ENCODE results near the gene YWHAB.
"Not testable (repeated sequence)": the region's sequence is repeated elsewhere in the genome, so short reads cannot be mapped to it uniquely, and the experiment has no call there.

Gene YWHAB

DNA sequence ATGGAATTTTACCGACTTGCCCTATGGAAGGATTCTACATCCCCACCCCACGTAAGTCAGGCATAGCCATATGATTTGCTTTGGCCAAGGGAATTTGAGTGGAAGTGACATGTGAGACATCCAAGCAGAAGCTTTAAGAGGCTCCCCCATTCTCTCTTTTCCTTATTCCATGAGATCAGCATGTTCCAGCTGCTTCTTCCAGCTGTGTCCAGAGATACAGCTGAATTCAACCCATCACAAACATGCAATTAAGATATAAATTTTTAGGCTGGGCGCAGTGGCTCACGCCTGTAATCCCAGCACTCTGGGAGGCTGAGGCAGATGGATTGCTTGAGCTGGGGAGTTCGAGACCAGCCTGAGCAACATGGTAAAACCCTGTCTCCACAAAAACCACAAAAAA lies 16.0 kb upstream of the YWHAB start:
- no peak for DNase-seq

DNA sequence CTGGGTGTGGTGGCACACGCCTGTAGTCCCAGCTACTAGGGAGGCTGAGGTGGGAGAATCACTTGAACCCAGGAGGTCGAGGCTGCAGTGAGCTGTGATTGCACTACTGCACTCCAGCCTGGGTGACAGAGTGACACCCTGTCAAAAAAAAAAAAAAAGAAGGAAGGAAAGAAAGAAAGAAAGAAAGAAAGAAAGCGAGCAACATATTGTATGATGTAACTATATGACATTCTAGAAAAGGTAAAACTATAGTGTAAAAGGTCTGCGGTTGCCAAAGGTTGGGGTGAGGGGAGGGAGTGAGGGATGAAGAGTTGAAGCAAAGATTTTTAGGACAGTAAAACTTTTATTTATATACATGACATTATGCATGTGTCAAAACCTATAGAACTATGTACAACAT lies 3.1 kb upstream of the YWHAB start:
- DNase-seq, result not testable (repeated sequence)

DNA sequence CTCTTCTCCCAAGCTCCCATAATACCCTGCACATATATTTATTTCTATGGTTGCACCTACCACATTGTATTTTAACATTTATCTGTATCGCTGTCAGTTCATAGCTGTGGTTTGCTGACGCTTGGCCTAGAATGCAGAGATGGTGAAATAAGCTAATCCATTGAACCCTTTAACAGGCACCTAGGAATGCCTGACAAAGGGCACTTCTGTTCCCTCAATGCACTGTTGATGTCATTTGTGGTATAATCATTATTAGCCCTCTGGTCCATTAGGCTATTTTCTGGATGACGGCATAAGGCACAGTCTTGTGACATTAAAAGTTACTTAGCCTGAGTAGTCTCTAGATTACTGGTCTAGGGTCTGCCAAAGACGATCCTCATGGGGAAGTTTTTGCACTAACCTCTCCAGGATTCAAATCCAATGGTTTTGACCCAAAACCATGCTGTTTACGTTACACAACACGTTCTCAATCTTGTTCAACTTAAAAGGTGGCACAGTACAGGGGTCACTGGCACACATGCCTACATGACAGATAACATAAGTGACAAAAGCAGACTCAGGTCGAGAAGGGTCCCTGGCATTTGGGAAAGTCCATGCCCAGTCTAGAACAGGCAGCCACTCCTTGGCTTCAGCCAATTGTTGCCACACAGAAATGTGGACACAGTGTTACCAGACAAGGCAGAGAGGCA lies 2.1 kb upstream of the YWHAB start:
- no peak for DNase-seq

DNA sequence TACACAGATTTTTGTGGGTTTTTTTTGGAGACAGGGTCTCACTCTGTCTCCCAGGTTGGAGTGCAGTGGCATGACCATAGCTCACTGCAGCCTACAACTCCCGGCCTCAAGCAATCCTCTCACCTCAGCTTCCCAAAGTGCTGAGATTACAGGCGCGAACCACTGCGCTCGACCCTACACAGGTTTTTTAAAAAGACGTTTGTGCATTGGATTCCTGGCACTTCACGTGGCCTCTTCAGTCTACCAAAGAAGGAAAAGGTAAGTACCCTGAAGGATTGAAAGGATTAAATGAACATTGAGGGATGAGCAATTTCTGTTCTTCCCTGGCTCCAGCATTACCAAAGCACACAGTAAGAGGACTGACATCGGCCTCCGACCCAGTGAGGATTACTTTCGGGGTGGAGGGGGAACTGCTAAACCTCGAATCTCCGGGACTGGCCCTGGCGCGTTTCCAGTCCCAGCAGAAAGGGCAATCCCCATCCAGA lies 556 bp upstream of the YWHAB start:
- no peak for DNase-seq

DNA sequence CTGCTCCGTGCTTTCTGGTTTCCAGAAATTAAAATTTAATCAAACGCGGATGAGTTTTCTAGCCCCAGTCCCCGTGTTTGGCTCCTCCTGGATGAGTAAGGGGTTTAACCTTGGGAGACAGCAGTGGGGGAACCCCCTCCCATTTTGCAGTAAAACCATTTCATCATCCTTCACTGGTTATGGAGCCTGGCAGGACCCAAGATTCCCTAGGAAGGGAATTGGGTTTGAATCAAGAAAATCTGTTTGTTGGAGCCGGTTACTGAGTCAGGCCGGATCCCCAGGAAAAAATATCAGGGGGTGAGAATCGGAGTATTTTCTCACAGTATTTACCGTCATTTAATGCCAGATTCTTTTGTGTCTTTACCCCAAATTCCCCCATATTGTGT lies 754 bp downstream of the YWHAB start:
- DNase-seq, result no peak

DNA sequence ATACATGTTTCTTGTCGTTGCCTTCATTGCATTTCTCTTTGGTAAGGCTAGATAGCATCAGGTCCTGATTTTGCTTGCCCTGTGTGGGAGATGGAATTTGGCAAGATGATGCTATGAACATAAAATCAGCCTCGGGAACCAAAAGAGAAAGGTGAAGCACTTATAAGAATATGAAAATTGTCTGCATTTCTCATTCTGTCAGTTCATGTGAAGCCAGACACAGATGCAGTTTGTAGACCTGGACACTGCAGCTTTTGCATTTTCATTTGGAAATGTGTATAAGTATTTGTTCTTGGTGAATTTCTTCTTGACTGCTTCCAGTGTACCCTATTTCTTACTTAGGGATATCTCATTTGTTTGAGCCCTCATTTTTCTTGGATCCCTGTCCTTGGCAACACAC lies 1.3 kb downstream of the YWHAB start:
- DNase-seq, result no peak

DNA sequence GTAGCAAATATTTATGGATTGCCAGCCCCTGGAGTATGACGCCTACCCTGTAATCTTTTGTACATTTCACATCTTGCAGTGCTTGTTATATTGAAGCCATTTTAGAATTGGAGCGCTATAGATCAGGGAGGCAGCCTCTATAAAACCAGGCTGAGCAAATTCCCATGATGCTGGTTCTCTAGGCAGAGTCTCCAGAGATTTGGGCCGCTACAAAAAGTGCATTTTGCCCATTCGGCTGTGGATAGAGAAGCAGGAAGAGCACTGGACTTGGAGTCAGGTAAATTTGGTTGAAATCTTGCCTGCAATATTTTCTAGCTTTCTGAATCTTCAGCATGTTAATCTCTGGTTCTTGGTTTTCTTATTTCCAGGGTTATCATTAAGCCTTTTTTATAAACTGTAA lies 2.0 kb downstream of the YWHAB start:
- no peak for DNase-seq

DNA sequence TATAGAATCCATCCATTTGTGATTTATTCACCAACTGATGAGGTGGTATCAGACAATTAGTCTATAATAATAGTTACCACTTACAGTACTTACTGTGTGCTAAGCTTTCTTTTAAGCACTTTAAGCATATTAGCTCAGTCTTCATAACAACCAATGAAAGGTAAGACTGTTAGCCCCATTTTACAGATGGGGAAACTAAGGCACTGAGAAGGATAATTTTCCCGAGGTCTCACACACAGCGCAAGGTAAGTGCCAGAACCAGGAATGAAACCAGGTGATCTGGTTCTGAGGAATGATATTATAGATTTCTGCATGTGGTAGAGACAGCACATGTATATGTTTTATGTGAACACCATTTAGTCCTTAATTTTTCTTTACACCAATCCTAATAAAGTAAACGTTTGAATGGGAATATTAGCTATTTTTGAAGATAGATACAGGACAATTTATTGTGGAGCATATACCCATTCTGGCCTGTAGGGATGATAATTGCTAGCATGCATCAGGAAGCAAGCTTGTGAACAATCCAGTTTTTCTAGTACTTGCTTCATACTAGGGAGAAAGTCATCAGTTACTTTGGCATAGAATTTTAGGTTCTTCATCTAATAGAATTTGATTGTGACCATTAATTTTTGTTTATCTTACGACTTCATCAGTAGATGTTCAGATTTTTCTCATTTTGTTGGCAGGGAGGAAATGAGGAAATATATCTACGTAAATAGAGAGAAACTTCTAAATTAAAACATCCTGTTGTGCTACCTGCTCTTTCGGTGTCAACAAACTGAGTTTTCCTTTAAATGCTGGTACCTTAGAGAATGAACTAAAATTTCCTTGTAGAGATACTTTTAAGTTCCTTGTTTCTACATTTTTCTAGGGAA lies 3.0 kb downstream of the YWHAB start:
- no peak for DNase-seq

DNA sequence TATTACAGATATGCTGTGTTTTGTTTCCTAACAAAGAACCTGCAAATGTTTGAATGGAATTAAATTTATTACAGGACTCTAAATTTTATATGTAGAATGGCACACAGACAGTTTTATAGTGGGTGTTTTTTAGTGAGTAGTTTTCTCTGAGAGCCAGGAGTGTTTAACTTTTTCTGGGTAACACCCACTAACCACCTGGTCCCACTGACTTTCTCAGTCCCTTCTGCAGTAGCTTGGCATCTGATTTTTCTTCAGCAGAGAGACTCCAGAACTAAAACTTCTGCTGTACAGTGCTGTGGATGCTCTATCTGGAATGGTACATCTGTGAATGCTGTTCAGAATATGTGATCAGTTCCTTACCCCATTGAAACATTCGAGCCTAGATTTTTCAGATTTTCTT lies 6.3 kb downstream of the YWHAB start:
- DNase-seq, result no peak

DNA sequence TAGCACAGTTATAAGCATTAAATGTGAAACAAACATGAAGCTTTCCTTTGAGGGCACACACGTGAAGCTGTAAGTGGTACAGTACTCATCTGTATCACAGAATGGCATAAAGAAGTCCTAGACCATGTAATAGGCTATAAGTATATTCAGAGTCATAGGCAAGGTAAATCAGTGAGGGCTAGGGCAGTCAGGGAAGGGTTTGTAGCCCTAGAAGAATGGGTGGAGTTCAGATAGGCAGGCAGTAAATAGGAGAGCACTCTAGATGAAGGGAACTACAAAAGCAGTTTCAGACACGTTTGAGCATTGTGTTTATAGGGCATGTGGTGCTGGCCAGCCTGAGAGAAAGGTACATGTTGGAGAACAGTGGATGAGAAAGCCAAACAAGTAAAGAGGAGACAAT lies 9.5 kb downstream of the YWHAB start:
- DNase-seq, result no peak

DNA sequence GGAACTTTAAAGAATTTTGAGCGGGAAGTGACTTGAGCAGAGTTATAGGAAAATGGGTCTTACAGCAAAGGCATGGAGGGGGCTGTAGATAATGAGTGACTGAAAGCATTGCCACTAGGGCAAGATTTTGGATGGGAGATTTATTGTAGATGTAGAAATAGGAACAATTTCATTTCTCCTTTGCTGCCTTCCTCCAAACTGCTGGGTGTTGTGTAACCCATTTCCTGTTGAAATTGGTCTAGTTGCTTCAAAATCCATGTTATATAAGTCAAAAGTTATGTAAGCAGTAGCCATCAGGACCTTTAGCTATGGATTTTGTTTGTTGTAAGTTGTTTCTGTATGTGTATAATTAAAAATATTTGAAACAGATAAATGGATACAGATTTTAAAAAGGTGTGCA lies 11.1 kb downstream of the YWHAB start:
- no peak for DNase-seq

DNA sequence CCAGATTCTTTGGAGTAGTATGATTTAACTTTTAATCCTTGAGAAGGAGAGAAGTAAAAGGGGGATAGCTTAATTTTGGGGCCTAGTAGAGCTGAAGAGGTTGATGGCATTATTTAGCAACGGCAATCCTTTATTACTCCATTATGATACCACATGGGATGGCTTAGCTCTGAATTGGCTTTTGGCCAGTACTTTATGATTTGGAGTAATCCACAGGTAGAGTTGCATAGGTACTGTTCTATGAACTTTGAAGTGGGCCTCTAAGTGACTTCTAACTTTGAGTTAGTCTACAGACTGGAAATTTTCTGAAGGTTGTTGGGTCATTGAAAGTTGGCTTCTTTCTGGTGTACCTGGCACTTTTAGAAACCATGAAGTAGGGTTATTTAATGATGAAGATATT lies 11.6 kb downstream of the YWHAB start:
- no peak for DNase-seq

DNA sequence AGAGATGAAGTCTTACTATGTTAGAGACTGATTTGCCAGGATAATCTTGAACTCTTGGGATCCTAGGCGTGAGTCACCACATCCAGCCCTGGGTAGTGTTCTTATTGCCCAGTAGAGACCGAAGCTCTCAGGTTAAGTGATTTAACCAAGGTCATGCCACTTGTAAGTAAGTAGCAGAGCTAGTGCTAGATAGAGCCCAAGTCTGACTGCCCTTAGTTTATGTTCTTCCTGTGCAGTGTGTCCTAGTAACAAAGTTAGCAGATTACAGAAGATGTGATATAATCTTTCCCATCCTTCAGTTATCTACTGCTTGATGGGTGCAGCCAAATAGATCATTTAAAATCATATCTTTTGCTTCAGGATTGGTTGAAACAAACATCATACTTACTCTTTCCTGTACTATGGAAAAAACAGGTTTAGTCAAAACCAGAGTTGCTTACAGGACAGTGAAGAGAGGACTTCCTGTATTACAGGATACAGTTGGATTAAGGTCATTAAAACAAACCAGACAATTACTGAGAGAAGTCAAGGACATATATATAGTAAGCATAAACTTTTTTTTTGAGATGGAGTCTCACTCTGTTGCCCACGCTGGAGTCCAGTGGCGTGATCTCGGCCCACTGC lies 14.8 kb downstream of the YWHAB start:
- no peak for DNase-seq

DNA sequence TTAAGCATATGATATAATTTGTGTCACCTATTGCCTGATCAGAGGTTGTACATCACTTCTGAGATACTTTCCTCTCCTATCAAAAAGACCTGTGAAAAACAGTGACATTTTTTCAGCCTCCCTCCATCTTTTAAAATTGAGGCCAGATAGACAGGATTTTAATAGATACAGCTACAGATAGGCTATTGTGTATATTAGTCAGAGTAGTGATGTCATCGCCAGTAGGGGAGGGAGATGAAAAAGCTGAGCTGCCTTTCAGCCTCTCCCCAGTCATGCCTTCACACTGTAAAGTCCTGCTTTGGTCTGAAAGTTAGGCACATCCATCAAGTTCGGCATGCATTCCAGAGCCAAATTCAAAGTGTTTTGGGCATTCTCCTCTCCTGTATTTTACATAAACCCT lies 16.5 kb downstream of the YWHAB start:
- no peak for DNase-seq

DNA sequence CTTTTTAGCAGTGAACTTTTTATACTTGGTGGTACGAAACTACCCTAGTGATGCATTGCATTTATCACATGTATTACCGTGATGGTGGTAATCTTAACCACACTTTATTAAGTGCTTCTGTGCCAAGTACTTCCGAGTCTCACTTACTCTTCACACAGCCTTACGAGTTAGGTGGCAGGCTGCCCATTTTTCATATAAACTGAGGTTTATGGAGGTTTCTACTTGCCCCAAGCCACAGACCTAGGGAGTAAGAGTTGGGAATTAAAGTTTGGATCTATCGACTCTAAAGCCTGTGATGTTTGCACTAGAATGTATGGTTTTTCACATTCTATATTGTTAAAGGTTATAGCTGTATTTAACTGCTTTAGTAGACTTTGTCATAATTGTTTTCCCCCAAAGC lies 18.9 kb downstream of the YWHAB start:
- no peak for DNase-seq

DNA sequence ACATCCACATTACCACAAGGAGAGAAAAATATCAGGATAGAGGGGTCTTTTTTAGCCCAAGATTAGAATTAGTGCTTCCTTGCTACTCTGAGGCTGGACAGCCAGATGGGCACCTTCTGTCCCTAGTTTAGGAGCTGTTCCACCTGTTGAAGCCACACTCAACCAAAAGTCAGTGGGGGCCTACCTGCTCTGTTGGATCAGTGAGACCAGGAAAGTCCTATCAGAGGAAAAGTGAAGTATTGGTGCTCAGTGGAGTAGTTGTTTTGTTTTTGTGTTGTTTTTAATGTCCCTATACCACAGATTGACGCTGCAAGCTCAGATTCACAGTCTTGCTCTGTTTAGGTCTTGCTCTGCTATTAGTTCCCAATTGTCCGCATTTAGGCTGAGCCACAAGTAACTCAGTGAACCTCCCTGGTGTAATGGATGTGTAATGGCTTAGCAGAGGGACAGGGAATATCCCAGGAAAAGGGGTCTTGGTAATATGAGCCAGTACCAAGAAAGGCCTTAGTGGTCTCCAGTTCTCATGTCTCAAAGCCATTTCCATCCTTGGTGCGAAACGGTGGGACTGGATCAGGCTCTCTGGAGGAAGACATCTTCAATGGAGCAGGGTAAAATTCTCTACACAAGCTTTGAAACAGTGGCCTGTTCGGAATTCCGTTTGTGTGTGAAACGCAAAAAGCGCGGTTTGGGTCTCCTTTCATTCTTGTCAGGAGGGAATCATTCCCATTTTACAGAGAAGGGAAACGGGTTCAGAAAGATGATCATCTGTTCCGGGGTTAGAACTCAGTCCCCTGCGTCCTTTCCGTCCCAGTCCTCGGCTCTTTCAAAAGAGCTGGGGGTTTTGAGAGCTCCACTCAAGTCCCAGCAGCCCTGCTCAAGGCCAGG lies 23.7 kb downstream of the YWHAB start:
- peak; percentile 44 for DNase-seq

DNA sequence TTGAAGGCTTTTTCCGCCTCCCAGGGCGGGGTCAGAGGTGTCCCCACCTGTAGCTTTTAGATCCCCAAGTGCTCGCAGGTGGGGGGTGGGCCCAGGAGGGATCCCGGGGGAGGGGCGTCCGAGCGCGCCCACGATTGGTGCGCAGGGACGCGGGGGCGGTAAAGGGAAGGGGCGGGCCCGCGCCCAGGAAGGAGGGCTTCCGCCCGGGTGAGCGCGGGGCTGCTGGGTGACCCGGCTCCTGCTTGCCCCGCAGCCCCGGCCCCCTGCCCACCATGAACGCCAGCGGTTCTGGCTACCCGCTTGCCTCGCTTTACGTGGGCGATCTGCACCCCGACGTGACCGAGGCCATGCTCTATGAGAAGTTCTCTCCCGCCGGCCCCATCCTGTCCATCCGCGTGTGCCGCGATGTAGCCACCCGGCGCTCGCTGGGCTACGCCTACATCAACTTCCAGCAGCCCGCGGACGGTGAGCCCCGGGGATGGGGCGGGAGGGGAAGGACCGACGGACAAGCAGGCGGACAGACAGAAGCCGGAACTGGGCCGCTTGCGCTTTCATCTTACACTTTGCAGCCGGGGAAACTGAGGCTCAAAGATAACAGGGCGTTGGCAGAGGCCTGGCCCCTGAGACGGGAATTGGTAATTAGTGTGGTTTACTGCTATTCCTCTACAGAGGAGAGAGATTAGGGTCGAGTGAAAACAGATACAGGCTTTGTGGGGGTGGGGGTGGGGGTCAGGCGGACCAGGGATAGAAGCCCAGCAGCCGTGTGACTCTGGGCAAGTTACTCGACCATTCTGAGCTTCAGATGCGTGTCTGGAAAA lies 24.6 kb downstream of the YWHAB start, which contains the start of gene PABPC1L:
Gene PABPC1L, plus strand, starts transcription at position 189 of the 818 bp plus-strand sequence. Its CDS starts 84 bp downstream, at position 273.
- peak; percentile 72 for DNase-seq

DNA sequence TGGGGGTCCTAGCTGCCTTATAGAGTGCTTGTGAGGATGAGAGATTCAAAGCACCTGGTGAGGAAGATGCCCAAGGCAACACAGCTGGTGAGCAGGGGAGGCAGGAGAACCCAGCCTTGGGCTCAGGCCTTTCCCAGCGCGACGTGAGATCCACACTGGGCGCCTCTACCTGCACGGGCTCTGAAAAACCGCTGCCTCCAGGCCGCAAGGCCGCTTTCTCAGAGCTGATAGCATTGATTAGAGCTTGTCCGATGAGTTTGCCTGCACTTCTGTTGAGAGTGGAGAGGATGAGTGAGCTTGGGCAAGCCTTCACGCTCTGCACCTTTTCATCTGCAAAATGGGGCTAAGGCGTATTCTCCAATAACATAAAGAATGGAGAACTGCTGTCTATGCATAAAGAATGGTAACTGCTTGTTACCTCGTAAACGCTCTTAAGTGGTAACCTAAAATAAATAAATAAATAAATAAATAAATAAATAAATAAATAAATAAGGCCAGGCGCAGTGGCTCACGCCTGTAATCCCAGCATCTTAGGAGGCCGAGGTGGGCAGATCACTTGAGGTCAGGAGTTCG lies 25.3 kb downstream of the YWHAB start:
- peak; percentile 24 for DNase-seq

DNA sequence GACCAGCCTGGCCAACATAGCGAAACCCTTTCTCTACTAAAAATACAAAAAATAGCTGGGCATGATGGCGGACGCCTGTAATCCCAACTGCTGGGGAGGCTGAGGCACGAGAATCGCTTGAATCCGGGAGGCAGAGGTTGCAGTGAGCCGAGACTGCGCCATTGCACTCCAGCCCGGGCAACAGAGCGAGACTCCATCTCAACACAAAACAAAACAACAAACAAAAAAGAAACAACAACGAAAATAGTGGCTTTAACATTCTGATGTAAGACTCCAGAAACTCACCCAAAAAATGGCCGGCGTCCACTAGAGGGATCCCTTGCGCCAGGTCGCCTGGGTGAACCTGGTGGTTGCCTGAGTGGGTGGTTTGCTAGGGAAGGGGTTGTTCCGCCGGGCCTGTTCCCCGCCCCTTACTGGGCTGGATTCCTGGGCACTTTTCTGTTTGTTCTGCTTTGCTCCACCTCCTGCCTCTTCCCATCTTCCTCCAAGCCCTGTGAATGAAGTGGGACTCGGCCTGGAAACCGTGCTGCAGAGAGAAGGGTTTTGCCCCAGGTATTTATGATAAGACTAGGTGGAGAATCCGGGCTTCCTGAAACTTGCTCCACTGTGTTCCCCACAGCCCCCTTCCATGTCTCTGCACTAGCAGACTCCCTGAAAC lies 25.9 kb downstream of the YWHAB start:
- peak; percentile 36 for DNase-seq

DNA sequence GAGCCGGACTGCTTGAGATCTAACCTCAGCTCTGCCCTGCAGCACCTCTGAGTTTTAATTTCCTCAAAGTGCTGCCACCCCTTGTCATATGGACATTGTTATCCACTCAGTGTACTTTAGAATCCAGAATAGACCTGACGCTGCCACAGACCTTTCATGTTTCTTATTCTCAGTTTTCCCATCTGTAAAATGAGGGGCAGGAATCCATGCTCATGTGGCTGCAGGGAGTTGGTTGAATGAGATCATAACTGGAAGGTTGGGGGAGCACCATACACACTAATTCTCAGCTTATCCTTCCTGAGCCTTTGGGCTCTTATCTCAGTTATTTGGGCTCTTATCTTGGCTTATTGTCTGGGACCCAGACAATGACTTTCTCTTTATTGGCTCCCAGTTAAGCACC lies 26.7 kb downstream of the YWHAB start:
- no peak for DNase-seq

DNA sequence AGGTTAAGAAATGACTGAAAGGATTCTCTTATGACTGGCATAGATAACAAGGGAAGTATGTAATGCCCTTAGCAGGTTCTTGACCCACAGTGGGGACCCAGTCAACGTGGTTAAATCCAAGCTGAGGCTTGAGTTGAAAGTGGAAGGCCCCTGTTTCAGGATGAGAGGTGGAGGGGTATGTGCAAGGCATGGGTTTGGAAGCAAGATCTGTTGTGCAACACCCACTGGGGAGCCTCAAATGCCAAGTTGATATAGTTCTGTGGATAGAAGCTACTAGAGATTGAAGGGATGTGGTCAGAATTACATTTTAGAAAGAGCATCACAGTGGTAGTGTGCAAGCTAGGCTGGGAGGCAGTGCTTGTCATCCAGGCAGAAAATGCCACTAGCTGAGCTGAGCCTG lies 29.4 kb downstream of the YWHAB start:
- DNase-seq, result no peak
